Measurements from ENCODE around the gene NTNG1.

The NTNG1 gene

DNA sequence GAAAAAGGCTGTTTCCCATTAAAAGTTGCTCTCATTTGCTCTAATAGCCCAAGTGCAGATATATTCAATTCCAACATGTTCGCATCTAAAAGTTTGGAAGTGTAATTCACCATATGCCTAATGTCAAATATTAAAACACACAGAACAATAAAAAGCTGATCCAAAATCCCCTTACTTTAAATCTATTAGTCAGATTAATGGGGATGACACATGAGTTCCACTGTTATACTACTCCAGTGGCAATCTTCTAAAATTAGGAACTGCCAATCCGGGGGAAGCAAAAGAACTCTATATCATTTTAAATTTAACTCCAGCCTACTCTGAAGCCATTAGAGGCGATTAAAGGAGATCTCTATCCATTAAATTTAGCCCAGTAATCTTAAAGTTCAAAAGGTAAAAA is 317.1 kb downstream of the NTNG1 start:
- no peak for TF ChIP-seq CTCF (conservative IDR thresholded peaks at IDR 0.05; ENCODE audit: low read depth)
- DNase-seq (ENCODE audit: low spot score), result no peak
- CTCF ChIA-PET, result no interaction called here
- POLR2A ChIA-PET (ENCODE audit: low non-redundant PET), result no interaction called here
- no peak overlapping the region for H3K27ac ChIP-seq

GRCh38 chr1:107459204-107459904 is 318.5 kb downstream of the NTNG1 start:
- no peak for TF ChIP-seq CTCF (conservative IDR thresholded peaks at IDR 0.05; ENCODE audit: low read depth)
- ChIA-PET POLR2A (ENCODE audit: low non-redundant PET) (no interaction called here), CTCF (no interaction called here)
- H3K27ac ChIP-seq, result no peak overlapping the region
- DNase-seq (ENCODE audit: low spot score), result no peak

- CTCF ChIA-PET, result interaction anchor here (0.6 kb wide), 1 partner anchor 69 kb away, joined by 3 read pairs; no protein-coding TSS in a partner anchor
- H3K27ac ChIP-seq, result no peak overlapping the region
- POLR2A ChIA-PET (ENCODE audit: low non-redundant PET), result no interaction called here
- TF ChIP-seq CTCF (conservative IDR thresholded peaks at IDR 0.05; ENCODE audit: low read depth), result no peak
- no peak for DNase-seq (ENCODE audit: low spot score)
Measured at GRCh38 chr1:107460035-107460434, 319.2 kb downstream of the NTNG1 start.

- DNase-seq (ENCODE audit: low spot score), result no peak
- CTCF ChIA-PET, result no interaction called here
- no peak overlapping the region for H3K27ac ChIP-seq
- no peak for TF ChIP-seq CTCF (conservative IDR thresholded peaks at IDR 0.05; ENCODE audit: low read depth)
- POLR2A ChIA-PET (ENCODE audit: low non-redundant PET), result no interaction called here
Measured at GRCh38 chr1:107464827-107465226, 324.0 kb downstream of the NTNG1 start.

GRCh38 chr1:107467286-107467685 is 326.4 kb downstream of the NTNG1 start:
- CTCF ChIA-PET, result no interaction called here
- no peak for TF ChIP-seq CTCF (conservative IDR thresholded peaks at IDR 0.05; ENCODE audit: low read depth)
- H3K27ac ChIP-seq, result no peak overlapping the region
- POLR2A ChIA-PET (ENCODE audit: low non-redundant PET), result no interaction called here
- DNase-seq (ENCODE audit: low spot score), result no peak

DNA sequence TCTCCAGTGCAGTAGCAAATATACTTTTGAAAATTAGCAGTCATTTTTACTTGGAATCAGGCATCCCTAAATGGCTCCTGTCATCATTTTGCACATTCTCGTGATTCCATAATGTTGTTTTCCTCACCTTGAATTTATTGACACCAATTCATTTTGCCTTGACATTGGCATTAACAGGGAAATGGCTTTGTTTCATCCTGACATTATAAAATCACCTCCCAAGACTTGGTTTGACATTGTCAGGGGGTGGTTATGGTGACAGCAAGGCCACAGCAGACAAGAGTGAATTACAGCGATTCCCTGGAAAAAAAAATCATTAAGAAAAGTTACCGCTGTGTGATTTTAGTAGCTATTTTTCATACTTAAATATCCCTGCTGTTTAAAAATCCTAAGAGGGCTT is 327.0 kb downstream of the NTNG1 start:
- POLR2A ChIA-PET (ENCODE audit: low non-redundant PET), result no interaction called here
- CTCF ChIA-PET, result interaction anchor here (0.5 kb wide), 1 partner anchor 883 kb away, joined by 4 read pairs; no protein-coding TSS in a partner anchor

More for the DNA sequence above, 327.0 kb downstream of the NTNG1 start:
- no peak for DNase-seq (ENCODE audit: low spot score)
- no peak overlapping the region for H3K27ac ChIP-seq
- TF ChIP-seq CTCF (conservative IDR thresholded peaks at IDR 0.05; ENCODE audit: low read depth), result no peak
